ENCODE data around the gene ESYT3. TPM values are rescaled to one million over a fixed set of nuclear protein-coding genes. Genes with fewer than 3 reads are reported as not detected.

ESYT3 gene
- total and polyA plus RNA-seq, 2 donors = 0.09 to 0.27 TPM

DNA sequence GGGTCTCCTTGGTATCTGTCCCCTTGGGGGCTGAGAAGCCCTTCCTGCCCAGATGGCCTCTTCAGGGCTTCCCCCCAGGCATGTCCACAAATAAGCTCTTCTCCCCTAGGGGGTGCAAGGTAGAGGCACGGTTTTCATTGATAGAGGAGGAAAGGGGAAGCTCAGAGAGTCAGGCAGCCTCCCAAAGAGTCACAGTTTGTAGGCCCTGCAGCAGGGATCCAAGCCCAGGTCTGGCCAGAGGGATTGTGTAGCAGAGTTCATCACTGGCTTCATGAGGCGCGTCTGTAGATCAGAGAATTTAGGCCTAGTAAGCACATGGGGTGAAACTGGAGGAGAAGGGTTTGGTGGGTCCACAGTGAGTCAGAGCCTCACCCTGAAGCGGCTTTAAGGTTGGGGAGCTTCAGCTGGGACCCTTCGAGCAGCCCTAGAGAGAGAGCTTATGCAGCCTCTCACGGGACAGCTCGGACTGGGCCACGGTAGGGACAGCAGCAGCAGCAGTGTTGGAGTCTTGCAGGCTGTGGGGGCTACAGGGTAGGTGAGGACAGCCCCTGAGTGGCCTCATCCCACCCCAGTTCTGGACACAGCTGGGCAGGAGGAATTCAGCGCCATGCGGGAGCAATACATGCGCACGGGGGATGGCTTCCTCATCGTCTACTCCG lies 37.5 kb upstream of the ESYT3 start:
- 93% methylated on average over 14 of the region's 14 CpGs for WGBS
- no peaks in the 10 kb centered on the region for H3K36me3 ChIP-seq (ENCODE audit: control insufficient read depth in 2 of 2, insufficient read depth in 2 of 2, low read length in 1 of 2)
- H3K9me3 ChIP-seq (ENCODE audit: control insufficient read depth in 2 of 2, insufficient read depth in 1 of 2, low read length in 1 of 2) = no peaks in the 10 kb centered on the region
- no peaks in the 10 kb centered on the region for H3K27me3 ChIP-seq (ENCODE audit: control insufficient read depth in 2 of 2, insufficient read depth in 1 of 2, low read length in 1 of 2)
- H3K4me3 ChIP-seq (ENCODE audit: low read length in 2 of 2) = no peak overlapping the region
- no peak overlapping the region for H3K27ac ChIP-seq (ENCODE audit: low read depth in 1 of 2, low read length in 1 of 2)
- no peak for DNase-seq (ENCODE audit: low read depth in 6 of 9, low spot score in 9 of 9)
- no peaks in the 10 kb centered on the region for H3K4me1 ChIP-seq (ENCODE audit: control insufficient read depth in 2 of 2, insufficient read depth in 2 of 2, low read length in 2 of 2)

DNA sequence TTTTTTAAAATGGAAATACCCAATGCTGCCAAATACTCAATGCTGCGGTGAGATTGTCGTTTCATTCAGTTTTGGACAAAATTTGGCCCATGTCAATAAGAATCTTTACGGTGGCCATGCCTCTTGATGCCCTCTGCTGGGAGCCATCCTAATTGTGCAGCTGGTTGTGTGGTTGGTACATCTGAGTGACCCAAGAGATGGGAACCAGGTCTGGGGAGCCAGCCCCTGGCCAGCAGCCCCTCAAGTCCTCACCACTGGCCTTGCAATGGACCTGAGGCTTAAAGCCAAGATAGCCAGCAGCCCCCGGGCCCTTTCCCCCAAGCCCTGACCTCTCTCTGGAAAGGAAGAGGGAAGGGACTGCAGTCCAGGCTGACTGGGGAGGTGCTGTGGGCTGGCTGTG lies 36.4 kb upstream of the ESYT3 start:
- 99% methylated on average over 4 of the region's 4 CpGs for WGBS
- Histone ChIP-seq H3K36me3 (ENCODE audit: control insufficient read depth in 2 of 2, insufficient read depth in 2 of 2, low read length in 1 of 2) (no peaks in the 10 kb centered on the region), H3K27me3 (ENCODE audit: control insufficient read depth in 2 of 2, insufficient read depth in 1 of 2, low read length in 1 of 2) (no peaks in the 10 kb centered on the region), H3K4me1 (ENCODE audit: control insufficient read depth in 2 of 2, insufficient read depth in 2 of 2, low read length in 2 of 2) (no peaks in the 10 kb centered on the region), H3K27ac (ENCODE audit: low read depth in 1 of 2, low read length in 1 of 2) (no peak overlapping the region), H3K9me3 (ENCODE audit: control insufficient read depth in 2 of 2, insufficient read depth in 1 of 2, low read length in 1 of 2) (no peaks in the 10 kb centered on the region), H3K4me3 (ENCODE audit: low read length in 2 of 2) (no peak overlapping the region)
- DNase-seq (ENCODE audit: low read depth in 6 of 9, low spot score in 9 of 9) = no peak

DNA sequence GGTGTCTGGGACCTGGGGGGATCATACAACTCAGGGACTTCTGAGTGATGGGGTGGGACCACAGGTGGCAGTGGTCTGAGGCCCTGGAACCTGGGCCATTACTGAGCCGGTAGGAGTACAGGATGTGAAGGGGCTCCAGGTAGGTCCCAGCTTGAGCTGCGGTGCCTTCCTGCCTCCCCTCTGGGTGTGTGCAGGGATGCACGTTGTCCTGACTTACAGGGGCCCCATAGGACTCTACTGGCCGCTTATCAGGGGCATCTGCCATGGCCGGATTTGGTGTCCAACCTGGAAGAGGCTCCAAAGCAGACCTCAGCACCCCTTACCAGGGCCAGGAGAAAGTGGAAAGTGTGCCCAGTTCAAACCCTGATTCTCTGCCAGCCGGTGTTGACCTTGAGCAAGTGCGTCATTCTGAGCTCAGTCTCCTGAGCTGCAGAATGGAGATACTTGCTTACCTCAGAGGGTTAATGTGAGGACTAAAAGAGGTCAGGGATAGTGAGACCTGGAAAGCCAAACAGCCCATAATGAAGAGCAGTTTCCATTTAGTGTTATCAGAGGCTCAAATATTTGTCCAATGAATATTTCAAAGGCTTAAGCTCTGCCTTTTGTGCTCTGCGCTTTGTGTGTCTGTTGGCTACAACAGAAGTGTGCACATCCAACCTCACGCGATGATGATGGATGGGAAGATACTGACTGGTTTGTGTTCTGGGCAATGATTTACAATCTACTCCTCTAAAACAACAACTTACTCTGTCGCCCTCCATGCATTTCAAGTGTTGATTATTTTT lies 35.4 kb upstream of the ESYT3 start:
- Histone ChIP-seq H3K4me1 (ENCODE audit: control insufficient read depth in 2 of 2, insufficient read depth in 2 of 2, low read length in 2 of 2) (no peaks in the 10 kb centered on the region), H3K27me3 (ENCODE audit: control insufficient read depth in 2 of 2, insufficient read depth in 1 of 2, low read length in 1 of 2) (no peaks in the 10 kb centered on the region), H3K9me3 (ENCODE audit: control insufficient read depth in 2 of 2, insufficient read depth in 1 of 2, low read length in 1 of 2) (no peaks in the 10 kb centered on the region), H3K27ac (ENCODE audit: low read depth in 1 of 2, low read length in 1 of 2) (no peak overlapping the region), H3K4me3 (ENCODE audit: low read length in 2 of 2) (no peak overlapping the region), H3K36me3 (ENCODE audit: control insufficient read depth in 2 of 2, insufficient read depth in 2 of 2, low read length in 1 of 2) (no peaks in the 10 kb centered on the region)
- 96% methylated on average over 11 of the region's 11 CpGs for WGBS
- DNase-seq (ENCODE audit: low read depth in 6 of 9, low spot score in 9 of 9) = no peak

DNA sequence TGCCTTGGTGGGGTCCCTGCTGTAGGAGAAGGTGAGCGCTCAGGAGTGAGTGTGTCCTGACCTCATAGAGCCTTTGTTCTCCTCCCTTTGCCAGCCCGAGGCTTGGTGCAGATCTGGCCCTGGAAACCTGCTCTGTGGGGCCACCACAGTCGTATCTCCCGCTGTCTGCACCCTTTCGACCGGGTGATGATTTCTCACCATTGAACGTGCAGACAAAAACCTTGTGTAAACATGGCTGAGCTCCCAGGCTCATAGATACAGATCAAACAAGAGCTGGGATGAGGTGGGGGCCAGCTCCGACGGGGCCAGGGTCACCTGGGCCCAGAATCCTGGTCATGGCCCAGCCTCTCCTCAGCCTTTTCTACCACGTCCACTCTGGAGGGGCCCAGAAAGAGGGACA lies 34.6 kb upstream of the ESYT3 start:
- no peak for DNase-seq (ENCODE audit: low read depth in 6 of 9, low spot score in 9 of 9)
- Histone ChIP-seq H3K27ac (ENCODE audit: low read depth in 1 of 2, low read length in 1 of 2) (no peak overlapping the region), H3K4me3 (ENCODE audit: low read length in 2 of 2) (no peak overlapping the region), H3K27me3 (ENCODE audit: control insufficient read depth in 2 of 2, insufficient read depth in 1 of 2, low read length in 1 of 2) (no peaks in the 10 kb centered on the region), H3K9me3 (ENCODE audit: control insufficient read depth in 2 of 2, insufficient read depth in 1 of 2, low read length in 1 of 2) (no peaks in the 10 kb centered on the region), H3K36me3 (ENCODE audit: control insufficient read depth in 2 of 2, insufficient read depth in 2 of 2, low read length in 1 of 2) (no peaks in the 10 kb centered on the region), H3K4me1 (ENCODE audit: control insufficient read depth in 2 of 2, insufficient read depth in 2 of 2, low read length in 2 of 2) (no peaks in the 10 kb centered on the region)
- WGBS = 98% methylated on average over 10 of the region's 10 CpGs

DNA sequence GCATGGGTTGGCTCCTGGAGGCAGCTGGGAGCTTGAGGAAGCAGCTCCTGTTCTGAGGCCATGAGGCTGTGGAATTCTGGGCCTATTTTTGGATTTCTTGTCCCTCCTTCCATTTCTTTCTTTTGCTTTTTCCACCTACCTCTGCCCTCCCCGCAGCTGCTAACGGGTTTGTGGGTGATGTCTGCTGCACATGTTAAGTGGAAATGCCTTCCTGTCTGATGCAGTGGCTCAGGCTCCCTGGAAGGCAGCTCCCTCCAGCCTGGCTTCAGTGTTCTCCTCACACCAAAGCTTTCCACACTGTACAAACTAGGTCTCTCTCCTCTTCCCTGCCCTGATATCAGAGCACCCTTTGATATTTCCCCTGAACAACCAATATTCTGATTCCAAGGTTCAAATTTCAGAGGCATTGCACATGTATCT lies 33.8 kb upstream of the ESYT3 start:
- WGBS = 79% methylated on average over 2 of the region's 2 CpGs
- Histone ChIP-seq H3K4me3 (ENCODE audit: low read length in 2 of 2) (no peak overlapping the region), H3K4me1 (ENCODE audit: control insufficient read depth in 2 of 2, insufficient read depth in 2 of 2, low read length in 2 of 2) (no peaks in the 10 kb centered on the region), H3K27me3 (ENCODE audit: control insufficient read depth in 2 of 2, insufficient read depth in 1 of 2, low read length in 1 of 2) (no peaks in the 10 kb centered on the region), H3K27ac (ENCODE audit: low read depth in 1 of 2, low read length in 1 of 2) (no peak overlapping the region), H3K36me3 (ENCODE audit: control insufficient read depth in 2 of 2, insufficient read depth in 2 of 2, low read length in 1 of 2) (no peaks in the 10 kb centered on the region), H3K9me3 (ENCODE audit: control insufficient read depth in 2 of 2, insufficient read depth in 1 of 2, low read length in 1 of 2) (no peaks in the 10 kb centered on the region)
- no peak for DNase-seq (ENCODE audit: low read depth in 6 of 9, low spot score in 9 of 9)

DNA sequence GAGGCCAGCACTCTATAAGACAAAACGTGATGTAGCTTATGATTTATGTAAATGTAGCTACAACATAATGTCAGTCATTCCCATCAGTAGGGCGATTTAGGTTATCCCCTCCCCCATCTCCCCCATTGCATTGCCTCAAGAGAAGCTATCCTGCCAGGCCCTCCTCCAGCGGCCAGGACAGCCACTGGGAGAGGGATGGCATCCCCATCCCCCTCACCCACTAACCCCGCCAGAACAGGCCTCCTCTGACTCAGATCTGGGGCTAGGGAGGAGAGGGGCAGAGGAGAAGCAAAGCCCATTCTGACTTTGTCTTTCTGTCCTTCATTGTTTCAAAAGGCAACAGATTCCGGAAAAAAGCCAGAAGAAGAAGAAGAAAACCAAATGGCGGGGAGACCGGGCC lies 32.6 kb upstream of the ESYT3 start:
- 98% methylated on average over 7 of the region's 7 CpGs for WGBS
- Histone ChIP-seq H3K36me3 (ENCODE audit: control insufficient read depth in 2 of 2, insufficient read depth in 2 of 2, low read length in 1 of 2) (no peaks in the 10 kb centered on the region), H3K4me3 (ENCODE audit: low read length in 2 of 2) (no peak overlapping the region), H3K4me1 (ENCODE audit: control insufficient read depth in 2 of 2, insufficient read depth in 2 of 2, low read length in 2 of 2) (no peaks in the 10 kb centered on the region), H3K27ac (ENCODE audit: low read depth in 1 of 2, low read length in 1 of 2) (no peak overlapping the region), H3K9me3 (ENCODE audit: control insufficient read depth in 2 of 2, insufficient read depth in 1 of 2, low read length in 1 of 2) (no peaks in the 10 kb centered on the region), H3K27me3 (ENCODE audit: control insufficient read depth in 2 of 2, insufficient read depth in 1 of 2, low read length in 1 of 2) (no peaks in the 10 kb centered on the region)
- no peak for DNase-seq (ENCODE audit: low read depth in 6 of 9, low spot score in 9 of 9)

DNA sequence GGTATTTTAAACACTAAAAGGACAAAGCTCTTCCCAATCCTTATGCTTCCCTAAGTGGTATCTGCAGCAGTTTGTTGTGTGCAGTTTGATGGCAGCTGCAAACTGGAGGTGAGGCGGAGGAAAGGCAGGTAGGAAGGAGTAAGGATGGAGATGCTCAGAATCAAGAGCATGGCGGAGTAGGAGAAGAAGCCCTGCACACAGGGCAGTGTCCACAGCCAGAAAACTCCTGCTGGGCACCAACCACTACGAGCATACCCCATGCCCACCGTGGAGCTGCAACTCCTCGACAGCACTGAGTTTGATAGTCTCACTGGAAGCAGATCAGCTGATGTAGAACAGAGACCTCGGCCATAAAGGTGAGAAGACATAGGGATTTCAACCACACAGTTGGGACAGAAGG lies 30.3 kb upstream of the ESYT3 start:
- Histone ChIP-seq H3K4me3 (ENCODE audit: low read length in 2 of 2) (no peak overlapping the region), H3K36me3 (ENCODE audit: control insufficient read depth in 2 of 2, insufficient read depth in 2 of 2, low read length in 1 of 2) (no peaks in the 10 kb centered on the region), H3K27me3 (ENCODE audit: control insufficient read depth in 2 of 2, insufficient read depth in 1 of 2, low read length in 1 of 2) (no peaks in the 10 kb centered on the region), H3K4me1 (ENCODE audit: control insufficient read depth in 2 of 2, insufficient read depth in 2 of 2, low read length in 2 of 2) (no peaks in the 10 kb centered on the region), H3K27ac (ENCODE audit: low read depth in 1 of 2, low read length in 1 of 2) (no peak overlapping the region), H3K9me3 (ENCODE audit: control insufficient read depth in 2 of 2, insufficient read depth in 1 of 2, low read length in 1 of 2) (no peaks in the 10 kb centered on the region)
- WGBS = 94% methylated on average over 6 of the region's 6 CpGs
- no peak for DNase-seq (ENCODE audit: low read depth in 6 of 9, low spot score in 9 of 9)

DNA sequence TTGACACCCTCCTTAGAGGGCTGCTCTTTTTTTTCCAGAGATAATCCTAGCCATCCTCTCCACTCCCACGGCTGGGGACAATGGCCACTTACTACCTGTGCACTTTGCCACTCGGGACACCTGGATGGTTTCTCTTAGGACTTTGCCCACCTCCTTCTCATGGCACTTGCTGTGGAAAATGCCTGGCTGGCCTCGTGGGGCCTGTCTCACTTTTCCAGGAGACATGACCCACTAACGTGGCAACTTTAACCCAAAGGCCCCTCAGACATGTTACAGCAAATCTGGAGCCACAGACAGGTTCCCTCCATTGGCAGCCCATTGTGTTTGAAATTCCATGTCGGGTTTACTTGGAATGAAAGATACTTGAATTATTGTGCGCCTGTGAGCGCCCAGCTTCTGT lies 29.4 kb upstream of the ESYT3 start:
- H3K36me3 ChIP-seq (ENCODE audit: control insufficient read depth in 2 of 2, insufficient read depth in 2 of 2, low read length in 1 of 2) = no peaks in the 10 kb centered on the region
- H3K27ac ChIP-seq (ENCODE audit: low read depth in 1 of 2, low read length in 1 of 2) = no peak overlapping the region
- no peaks in the 10 kb centered on the region for H3K9me3 ChIP-seq (ENCODE audit: control insufficient read depth in 2 of 2, insufficient read depth in 1 of 2, low read length in 1 of 2)
- WGBS = 94% methylated on average over 7 of the region's 7 CpGs
- no peak overlapping the region for H3K4me3 ChIP-seq (ENCODE audit: low read length in 2 of 2)
- no peaks in the 10 kb centered on the region for H3K4me1 ChIP-seq (ENCODE audit: control insufficient read depth in 2 of 2, insufficient read depth in 2 of 2, low read length in 2 of 2)
- H3K27me3 ChIP-seq (ENCODE audit: control insufficient read depth in 2 of 2, insufficient read depth in 1 of 2, low read length in 1 of 2) = no peaks in the 10 kb centered on the region
- no peak for DNase-seq (ENCODE audit: low read depth in 6 of 9, low spot score in 9 of 9)

DNA sequence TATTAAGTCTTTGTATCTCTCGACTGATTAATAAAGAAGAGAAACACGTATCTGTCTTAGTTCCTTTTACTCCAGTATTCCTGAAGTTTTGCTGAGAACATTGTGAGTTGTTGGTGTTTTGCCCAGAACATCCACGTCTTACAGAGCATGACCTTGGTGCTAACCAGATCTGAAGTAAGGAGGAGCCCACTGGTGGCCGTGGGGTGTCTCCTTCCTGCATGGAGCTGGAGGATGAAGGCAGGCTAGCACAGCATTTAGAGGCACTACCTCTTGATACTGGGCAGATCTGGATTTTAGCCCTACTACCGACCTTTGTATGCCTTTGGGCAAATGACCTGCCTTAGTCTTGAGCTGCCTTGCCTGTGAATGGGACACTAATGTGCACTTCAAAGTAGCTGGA lies 28.9 kb upstream of the ESYT3 start:
- Histone ChIP-seq H3K36me3 (ENCODE audit: control insufficient read depth in 2 of 2, insufficient read depth in 2 of 2, low read length in 1 of 2) (no peaks in the 10 kb centered on the region), H3K9me3 (ENCODE audit: control insufficient read depth in 2 of 2, insufficient read depth in 1 of 2, low read length in 1 of 2) (no peaks in the 10 kb centered on the region), H3K4me3 (ENCODE audit: low read length in 2 of 2) (no peak overlapping the region), H3K4me1 (ENCODE audit: control insufficient read depth in 2 of 2, insufficient read depth in 2 of 2, low read length in 2 of 2) (no peaks in the 10 kb centered on the region), H3K27ac (ENCODE audit: low read depth in 1 of 2, low read length in 1 of 2) (no peak overlapping the region), H3K27me3 (ENCODE audit: control insufficient read depth in 2 of 2, insufficient read depth in 1 of 2, low read length in 1 of 2) (no peaks in the 10 kb centered on the region)
- 94% methylated on average over 5 of the region's 5 CpGs for WGBS
- DNase-seq (ENCODE audit: low read depth in 6 of 9, low spot score in 9 of 9) = no peak
